Activated B cell treated with CpG ODN at 0.5 μM for 24 hours (primary cell): ENCODE results near the gene AMZ1. TPM values are rescaled to one million over a fixed set of nuclear protein-coding genes. Genes with fewer than 3 reads are reported as not detected.

Experiments
- ATAC-seq: fragments of 200-7000 bp; cut with Tn5 transposase; one replicate; pipeline ENCODE4 v1.10.0; 2021; ENCODE audit warnings: low read depth, mild to moderate bottlenecking, moderate library complexity
- CTCF ChIA-PET: fragments of 350-600 bp; sonication (Branson Sonifier 250); formaldehyde crosslinking; loops from one replicate; lab custom pipeline; 2021; ENCODE audit warnings: antibody characterized with exemption; lab: Charles Lee
- POLR2A ChIA-PET: fragments of 350-600 bp; sonication (Branson Sonifier 250); formaldehyde crosslinking; loops from one replicate; lab custom pipeline; 2021; ENCODE audit warnings: antibody characterized with exemption; lab: Charles Lee
- DNase-seq: peaks from one replicate; pipeline ENCODE4 v3.0.0; 2022
- H3K27ac Mint-ChIP-seq: one replicate; pipeline ENCODE4 v1.8.0; 2020; ENCODE audit warnings: mixed read lengths
- H3K27me3 Mint-ChIP-seq: one replicate; pipeline ENCODE4 v1.8.0; 2021; ENCODE audit warnings: mixed read lengths
- H3K36me3 Mint-ChIP-seq: one replicate; pipeline ENCODE4 v1.8.0; 2021; ENCODE audit warnings: low read depth, mixed read lengths
- H3K4me1 Mint-ChIP-seq: one replicate; pipeline ENCODE4 v1.8.0; 2021; ENCODE audit warnings: mixed read lengths
- H3K4me3 Mint-ChIP-seq: one replicate; pipeline ENCODE4 v1.8.0; 2020; ENCODE audit warnings: mild to moderate bottlenecking, mixed read lengths
- H3K9me3 Mint-ChIP-seq: one replicate; pipeline ENCODE4 v1.8.0; 2020; ENCODE audit warnings: mixed read lengths
- CTCF ChIP-seq: fragments of 200-600 bp; IDR thresholded peaks from one replicate; pipeline ENCODE4 v1.8.0; 2022; ENCODE audit warnings: antibody characterized with exemption, mild to moderate bottlenecking
- intact Hi-C: fragments of 100-400 bp; cut with micrococcal nuclease; formaldehyde crosslinking; loops from one replicate; pipeline ENCODE4 v1.15.1; 2024
- total RNA-seq: library from RNA; stranded (reverse); gene quantifications from 2 replicates; pipeline ENCODE4 v1.2.3, GENCODE V29; 2022

AMZ1 gene
- total RNA-seq, 1 donor from 2014 or later: 8.3 TPM

- no peaks in the 10 kb centered on the region for H3K9me3 Mint-ChIP-seq
- peak overlapping the region; percentile 60 for H3K27ac Mint-ChIP-seq
- no peak for TF ChIP-seq CTCF
- H3K27me3 Mint-ChIP-seq: no peaks in the 10 kb centered on the region
- ATAC-seq (no peak), DNase-seq (no peak)
- H3K4me3 Mint-ChIP-seq: peak overlapping the region; percentile 38
- CTCF ChIA-PET: interaction anchor here (1.0 to 3.5 kb wide), 4 partner anchors 8 to 104 kb away, joined by 3 to 43 read pairs (median 10); no protein-coding TSS in a partner anchor
- H3K36me3 Mint-ChIP-seq: peaks cover 26% of the 10 kb centered on the region
- intact Hi-C loops: loop anchor here (2.0 to 5.0 kb wide), 3 partner anchors 19 to 325 kb away; partner anchors contain the start of genes CARD11 and GNA12
- peaks cover 69% of the 10 kb centered on the region for H3K4me1 Mint-ChIP-seq
- POLR2A ChIA-PET: interaction anchor here (2.6 kb wide), 1 partner anchor 19 kb away, joined by 7 read pairs; no protein-coding TSS in a partner anchor
These were observed 29.6 kb downstream of the AMZ1 start for GRCh38 chr7:2717293-2718261.

GRCh38 chr7:2718296-2718965 is 30.4 kb downstream of the AMZ1 start:
- DNase-seq: no peak
- Mint-ChIP-seq H3K27ac (peak overlapping the region; percentile 60), H3K36me3 (peaks cover 29% of the 10 kb centered on the region), H3K9me3 (no peaks in the 10 kb centered on the region), H3K27me3 (no peaks in the 10 kb centered on the region), H3K4me3 (no peak overlapping the region), H3K4me1 (peaks cover 74% of the 10 kb centered on the region)
- ChIA-PET POLR2A (interaction anchor here (0.7 to 2.6 kb wide), 7 partner anchors 8 to 179 kb away, joined by 3 to 17 read pairs (median 4); no protein-coding TSS in a partner anchor), CTCF (interaction anchor here (0.5 to 3.5 kb wide), 14 partner anchors 9 to 1138 kb away, joined by 3 to 43 read pairs (median 4); no protein-coding TSS in a partner anchor)
- intact Hi-C loops: loop anchor here (5.0 kb wide), 2 partner anchors 124 to 324 kb away; partner anchors contain the start of genes CARD11 and GNA12
- ATAC-seq: no peak
- no peak for TF ChIP-seq CTCF

- Mint-ChIP-seq H3K4me1 (peaks cover 72% of the 10 kb centered on the region), H3K9me3 (no peaks in the 10 kb centered on the region), H3K36me3 (peaks cover 23% of the 10 kb centered on the region), H3K4me3 (no peak overlapping the region), H3K27ac (peak overlapping the region; percentile 35), H3K27me3 (no peaks in the 10 kb centered on the region)
- intact Hi-C loops: loop anchor here (1.0 to 5.0 kb wide), 4 partner anchors 10 to 323 kb away; partner anchors contain the start of genes CARD11 and GNA12
- CTCF ChIA-PET: interaction anchor here (0.5 to 3.5 kb wide), 14 partner anchors 9 to 1138 kb away, joined by 3 to 43 read pairs (median 4); no protein-coding TSS in a partner anchor
- ATAC-seq (peak; percentile 65), DNase-seq (peak; percentile 64)
- TF ChIP-seq CTCF: peak; percentile 77
- POLR2A ChIA-PET: interaction anchor here (0.7 to 2.6 kb wide), 9 partner anchors 9 to 179 kb away, joined by 3 to 17 read pairs (median 4); no protein-coding TSS in a partner anchor
These were observed 31.0 kb downstream of the AMZ1 start for GRCh38 chr7:2719007-2719406.

GRCh38 chr7:2720024-2720423 is 32.0 kb downstream of the AMZ1 start:
- peaks cover 25% of the 10 kb centered on the region for H3K36me3 Mint-ChIP-seq
- intact Hi-C loops: loop anchor here (2.0 to 5.0 kb wide), 5 partner anchors 15 to 145 kb away; no protein-coding TSS in a partner anchor
- H3K27me3 Mint-ChIP-seq: no peaks in the 10 kb centered on the region
- DNase-seq (no peak), ATAC-seq (no peak)
- no peak overlapping the region for H3K4me3 Mint-ChIP-seq
- no peak overlapping the region for H3K27ac Mint-ChIP-seq
- ChIA-PET POLR2A (interaction anchor here (1.4 kb wide), 1 partner anchor 9 kb away, joined by 4 read pairs; no protein-coding TSS in a partner anchor), CTCF (interaction anchor here (1.1 to 3.5 kb wide), 5 partner anchors 10 to 268 kb away, joined by 3 to 43 read pairs (median 8); no protein-coding TSS in a partner anchor)
- H3K4me1 Mint-ChIP-seq: peaks cover 64% of the 10 kb centered on the region
- TF ChIP-seq CTCF: no peak
- H3K9me3 Mint-ChIP-seq: no peaks in the 10 kb centered on the region
